Sciatic nerve (tissue), 2 donors: ENCODE results near the gene GH1. TPM values are rescaled to one million over a fixed set of nuclear protein-coding genes. Genes with fewer than 3 reads are reported as not detected.
"Not testable (repeated sequence)": the region's sequence is repeated elsewhere in the genome, so short reads cannot be mapped to it uniquely, and the experiment has no call there.

ENCODE experiments used
- ATAC-seq: fragments of 200-7000 bp; cut with Tn5 transposase; one replicate; pipeline ENCODE4 v1.9.1; 2020; ENCODE audit warnings: mild to moderate bottlenecking, moderate library complexity
- DNase-seq: peaks from one replicate; pipeline ENCODE4 v3.0.0-alpha.2; 2020; ENCODE audit warnings: low spot score
- intact Hi-C: fragments of 100-400 bp; cut with DNase I; formaldehyde crosslinking; loops from one replicate; pipeline ENCODE4 v1.14.2; 2022
- total RNA-seq: library from RNA; stranded (reverse); fragmentation: NEBNext Ultra II Directional; extraction: Animal tissue kit (Norgen Biotek cat#: 25700); gene quantifications from one replicate; pipeline ENCODE4 v1.2.1, GENCODE V29; 2021
- donor health status: DM: no; HTN: no; CAD: no.
- donor health status: DM: no; HTN: no; CAD: no.

GH1 gene
- total RNA-seq, 1 donor from 2014 or later: not detected

DNA sequence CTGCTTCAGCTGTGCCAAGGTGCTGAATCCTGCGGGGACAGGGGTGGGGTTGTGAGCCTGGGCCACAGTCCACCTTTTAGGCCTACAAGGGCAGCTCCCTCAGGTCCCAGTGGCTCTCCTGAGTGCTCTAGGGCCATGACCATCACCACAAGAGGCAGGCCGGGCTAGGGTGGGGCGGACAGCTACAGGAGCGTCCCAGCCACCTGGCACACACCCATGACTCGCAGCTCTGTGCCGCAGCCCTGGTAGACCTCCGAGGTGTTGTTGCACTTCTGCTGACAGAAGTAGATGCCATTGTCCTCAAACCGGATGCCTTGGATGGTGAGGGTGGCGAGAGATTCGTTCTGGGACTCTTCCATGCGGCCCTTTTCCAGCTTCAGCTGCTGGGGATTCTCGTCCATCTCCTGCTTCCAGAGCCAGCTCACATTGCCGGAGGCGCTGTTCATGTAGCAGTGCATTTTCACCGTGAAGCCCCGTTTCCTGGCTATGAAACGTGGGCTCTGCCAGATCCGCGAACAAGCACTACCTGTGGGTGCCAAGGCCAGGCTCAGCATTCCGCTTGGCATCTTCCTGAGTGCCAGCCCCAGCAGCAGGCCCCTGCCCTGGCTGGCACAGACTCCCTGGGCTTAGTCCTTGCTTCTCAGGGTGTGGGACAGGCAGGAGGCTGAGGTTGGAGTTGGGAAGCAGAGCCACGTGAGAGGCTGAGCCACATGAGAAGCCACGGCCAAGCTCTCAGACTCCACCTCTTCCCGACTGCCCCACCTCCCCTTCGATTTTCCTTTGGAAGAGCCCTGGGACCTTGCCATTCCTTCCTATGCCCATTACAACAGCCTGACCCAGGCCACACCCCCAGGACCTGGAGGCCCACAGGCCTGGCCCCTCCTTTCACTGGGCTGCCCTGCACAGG, 11.5 kb upstream of the GH1 start:
- intact Hi-C loops: no loop called here
- ATAC-seq (peak; percentile 61), DNase-seq (no peak)

DNA sequence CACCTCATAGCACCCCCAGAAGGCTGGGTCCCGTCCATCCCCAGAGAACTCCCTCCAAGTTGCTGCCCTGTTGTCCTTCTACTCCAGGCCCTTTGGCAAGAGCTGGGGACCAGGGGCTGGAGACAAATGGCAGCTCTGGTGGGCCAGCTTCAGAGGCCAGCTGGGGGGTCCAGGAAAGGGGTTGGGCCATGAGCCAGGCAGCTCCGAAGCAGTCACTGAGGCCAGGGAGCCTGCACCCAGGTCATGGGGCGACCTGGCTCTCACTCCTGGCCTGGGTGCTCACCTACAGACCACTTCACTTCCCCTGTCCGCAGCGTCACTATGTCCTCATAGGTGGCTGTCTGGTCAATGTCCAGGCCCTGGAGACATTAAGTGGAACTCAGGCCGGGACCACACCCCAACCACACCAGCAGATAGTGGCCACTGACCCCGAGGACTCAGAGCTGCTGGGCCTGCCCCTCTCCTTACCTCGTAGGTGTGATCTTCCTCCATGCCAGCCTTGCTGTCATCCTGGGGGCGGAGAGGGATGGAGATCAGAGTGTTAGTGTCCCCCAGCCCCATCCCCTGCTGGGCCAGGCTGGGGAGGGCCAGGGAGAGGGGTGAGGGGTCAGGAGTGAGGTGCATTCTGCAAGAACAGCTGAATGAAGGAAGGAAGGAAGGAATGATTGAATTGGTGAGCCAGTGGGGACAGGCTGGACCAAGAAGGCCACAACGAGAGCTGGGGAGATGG, 10.5 kb upstream of the GH1 start:
- ATAC-seq (no peak), DNase-seq (no peak)
- intact Hi-C loops: no loop called here

DNA sequence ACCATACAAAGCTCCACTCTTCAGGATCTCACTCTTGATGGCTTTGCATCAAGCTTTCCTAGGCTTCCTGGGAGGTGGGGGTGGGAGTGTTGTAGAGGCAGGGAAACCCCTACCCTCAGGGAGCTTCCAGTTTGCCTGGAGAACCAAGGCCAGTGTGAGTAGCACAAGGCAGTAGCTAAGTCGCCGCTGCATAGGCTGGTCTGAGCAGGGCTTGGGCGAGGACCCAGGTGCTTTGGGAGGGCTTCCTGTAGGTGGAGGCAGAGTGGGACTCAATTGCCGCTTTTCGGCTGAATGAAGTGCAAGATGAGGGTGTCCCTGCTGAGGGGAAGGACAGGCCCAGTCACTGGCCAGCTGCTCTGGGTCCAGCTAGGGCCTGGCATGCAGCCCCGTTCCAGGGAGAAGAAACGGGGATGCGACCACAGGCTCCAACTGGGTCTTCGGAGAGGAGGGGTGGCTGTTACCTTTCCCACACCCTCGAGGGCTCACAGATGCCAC, 9.6 kb upstream of the GH1 start:
- DNase-seq (no peak), ATAC-seq (no peak)
- intact Hi-C loops: no loop called here

DNA sequence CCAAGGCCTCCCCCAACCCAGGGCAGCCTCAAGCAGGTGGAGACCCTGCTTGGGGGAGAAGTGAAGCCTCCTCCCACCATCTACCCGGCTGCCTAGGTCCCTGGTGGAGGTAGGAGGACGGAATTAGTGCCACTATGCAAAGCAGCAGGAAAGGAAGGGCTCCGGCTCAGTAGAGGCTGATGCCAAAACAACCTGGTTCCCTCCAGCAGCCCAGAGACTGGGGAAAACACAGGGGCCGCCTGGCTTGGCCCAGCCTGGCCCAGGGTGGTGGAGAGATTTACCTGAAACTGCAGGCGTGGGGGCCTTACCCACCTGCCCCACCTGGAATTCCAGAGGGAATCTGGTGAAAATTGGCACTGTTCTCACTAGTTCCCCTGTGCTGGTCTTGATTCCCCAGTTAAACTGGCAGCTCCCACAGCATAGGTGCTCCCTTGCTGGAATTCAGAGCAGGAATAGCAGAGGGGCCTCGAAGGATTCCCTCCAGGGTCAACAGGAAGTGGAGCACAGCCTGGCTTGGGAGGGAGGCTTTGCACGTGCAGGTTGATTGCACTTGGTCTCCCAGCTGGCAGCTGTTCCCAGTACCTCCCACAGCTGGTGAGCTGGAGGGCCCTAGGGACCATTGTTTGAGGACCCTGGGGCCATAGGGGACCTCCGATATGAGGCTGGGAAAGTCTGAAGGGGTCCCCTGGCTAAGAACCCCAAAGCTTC, 9.0 kb upstream of the GH1 start:
- DNase-seq (no peak), ATAC-seq (no peak)
- intact Hi-C loops: no loop called here

DNA sequence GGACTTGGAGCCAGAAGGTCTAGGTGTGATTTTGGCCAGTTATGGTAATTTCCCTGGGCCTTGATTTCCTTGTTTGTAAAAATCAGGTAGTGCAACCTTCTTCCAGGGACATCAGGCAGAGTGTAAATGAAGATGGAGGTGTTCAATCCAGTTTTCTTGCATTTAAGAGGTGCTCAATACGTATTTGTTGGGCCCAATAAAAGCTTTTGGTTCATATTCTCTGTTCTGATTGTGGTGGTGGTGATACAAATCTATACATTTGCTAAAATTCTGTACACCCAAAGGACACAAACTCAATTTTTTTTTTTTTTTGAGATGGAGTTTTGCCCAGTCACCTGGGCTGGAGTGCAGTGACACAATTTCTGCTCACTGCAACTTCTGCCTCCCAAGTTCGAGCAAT, 7.5 kb upstream of the GH1 start:
- no peak for ATAC-seq
- intact Hi-C loops: no loop called here
- DNase-seq: no peak

DNA sequence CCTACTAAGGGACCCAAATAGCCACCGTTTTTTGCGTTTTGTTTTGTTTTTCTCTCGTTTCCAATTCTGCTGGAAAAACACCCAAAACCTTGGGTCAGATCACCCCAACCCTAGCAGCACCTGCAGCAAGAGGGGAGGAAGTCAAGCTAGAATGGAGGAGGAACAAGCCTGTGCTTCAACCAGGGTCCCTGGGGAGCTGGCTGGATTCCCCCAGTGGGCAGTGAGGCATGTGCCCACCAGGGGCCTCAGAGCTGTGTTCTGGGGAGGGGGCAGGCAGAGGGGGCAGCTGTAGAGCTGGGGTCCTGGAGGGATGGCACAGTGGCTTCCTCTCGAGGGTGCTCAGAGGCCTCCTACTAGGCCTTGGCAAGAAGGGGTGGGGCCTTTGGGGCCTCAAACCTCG, 7.0 kb upstream of the GH1 start:
- DNase-seq (no peak), ATAC-seq (no peak)
- intact Hi-C loops: no loop called here

DNA sequence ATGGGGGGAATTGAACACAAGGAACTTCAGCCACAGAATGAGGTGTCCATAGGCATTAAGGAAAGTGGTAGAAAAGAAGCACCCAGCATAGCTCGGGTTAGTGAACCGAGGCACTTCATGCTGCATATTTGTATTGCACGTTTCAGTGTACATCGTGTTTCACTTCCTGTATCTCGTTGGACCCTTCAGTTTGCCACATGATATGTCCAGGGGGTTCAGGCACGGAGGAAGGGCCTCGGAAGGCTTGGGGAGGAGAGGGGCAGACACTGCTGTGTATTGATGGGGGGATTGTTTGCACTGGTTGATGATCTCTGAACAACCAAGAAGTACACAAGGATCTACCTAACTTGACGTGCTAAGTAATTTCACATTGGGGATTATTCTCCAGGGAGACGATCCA, 3.8 kb upstream of the GH1 start:
- ATAC-seq, DNase-seq, intact Hi-C loops: not testable (repeated sequence)

DNA sequence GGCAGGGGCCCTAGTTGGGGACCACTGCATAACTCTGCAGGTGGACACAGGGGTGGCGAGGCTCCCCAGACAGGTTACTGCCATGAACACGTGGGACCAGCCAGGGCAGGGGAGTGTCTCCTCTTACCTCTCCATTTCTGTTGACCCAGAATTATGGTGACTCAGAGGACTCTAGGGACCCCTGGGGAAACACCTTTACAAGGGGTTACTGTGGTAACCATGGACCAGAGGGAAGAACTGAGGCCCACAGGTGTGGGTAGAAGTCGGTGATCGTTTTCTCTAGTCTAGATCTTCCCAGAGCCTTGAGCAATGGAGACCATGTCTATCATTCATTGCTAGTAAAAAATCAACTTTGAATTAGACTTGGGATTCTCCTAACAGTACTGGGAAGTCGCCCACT, 2.1 kb upstream of the GH1 start:
- intact Hi-C loops, DNase-seq, ATAC-seq: not testable (repeated sequence)

DNA sequence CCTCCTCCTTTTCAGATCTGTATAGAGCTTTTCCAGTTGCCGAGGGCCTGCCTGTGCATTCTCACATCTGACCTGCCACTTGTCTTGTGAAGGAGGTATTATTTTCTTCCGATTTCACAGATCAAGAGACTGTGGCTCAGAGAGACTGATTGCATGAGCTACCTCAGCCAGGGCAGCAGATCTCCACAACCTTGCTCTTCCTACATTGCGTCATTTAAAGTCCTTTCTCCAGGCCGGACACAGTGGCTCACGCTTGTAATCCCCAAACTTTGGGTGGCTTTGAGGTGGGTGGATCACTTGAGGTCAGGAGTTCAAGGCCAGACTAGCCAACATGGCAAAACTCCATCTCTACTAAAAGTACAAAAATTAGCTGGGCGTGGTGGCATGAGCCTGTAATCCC, 1.4 kb upstream of the GH1 start:
- intact Hi-C loops, ATAC-seq, DNase-seq: not testable (repeated sequence)

DNA sequence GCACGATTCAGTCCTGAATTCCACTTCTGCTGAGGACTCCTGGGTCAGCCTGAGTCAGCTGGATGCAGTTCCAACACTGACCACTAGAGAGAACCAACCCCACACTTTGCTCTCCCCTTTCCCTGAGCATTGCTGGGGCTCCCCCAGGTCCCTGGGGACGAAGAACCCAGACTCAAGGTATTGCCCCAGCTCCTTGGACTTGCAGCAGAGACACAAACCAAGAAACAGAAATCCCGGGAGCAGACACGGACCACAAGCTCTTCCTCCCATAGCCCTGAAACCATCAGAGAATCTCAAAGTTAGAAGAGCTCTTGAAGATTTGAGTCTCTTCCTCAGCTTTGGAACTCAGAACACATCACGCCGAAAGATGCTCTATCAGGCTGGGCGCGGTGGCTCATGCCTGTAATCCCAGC, 678 bp upstream of the GH1 start:
- DNase-seq (no peak), ATAC-seq (peak; percentile 77)

DNA sequence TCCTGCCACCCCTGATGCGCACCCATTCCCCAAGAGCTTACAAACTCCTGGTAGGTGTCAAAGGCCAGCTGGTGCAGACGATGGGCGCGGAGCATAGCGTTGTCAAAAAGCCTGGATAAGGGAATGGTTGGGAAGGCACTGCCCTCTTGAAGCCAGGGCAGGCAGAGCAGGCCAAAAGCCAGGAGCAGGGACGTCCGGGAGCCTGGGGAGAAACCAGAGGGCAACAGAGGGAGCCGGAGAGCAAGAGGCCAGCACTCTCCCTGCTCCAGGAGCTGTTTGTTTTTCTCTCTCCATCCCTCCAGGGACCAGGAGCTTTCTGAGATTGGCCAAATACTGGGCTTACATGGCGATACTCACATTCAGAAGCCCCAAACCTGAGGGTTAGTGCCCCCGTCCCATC, 334 bp downstream of the GH1 start:
- DNase-seq (no peak), ATAC-seq (no peak)
- intact Hi-C loops: no loop called here

More for the DNA sequence above, 678 bp upstream of the GH1 start:
- intact Hi-C loops: no loop called here

DNA sequence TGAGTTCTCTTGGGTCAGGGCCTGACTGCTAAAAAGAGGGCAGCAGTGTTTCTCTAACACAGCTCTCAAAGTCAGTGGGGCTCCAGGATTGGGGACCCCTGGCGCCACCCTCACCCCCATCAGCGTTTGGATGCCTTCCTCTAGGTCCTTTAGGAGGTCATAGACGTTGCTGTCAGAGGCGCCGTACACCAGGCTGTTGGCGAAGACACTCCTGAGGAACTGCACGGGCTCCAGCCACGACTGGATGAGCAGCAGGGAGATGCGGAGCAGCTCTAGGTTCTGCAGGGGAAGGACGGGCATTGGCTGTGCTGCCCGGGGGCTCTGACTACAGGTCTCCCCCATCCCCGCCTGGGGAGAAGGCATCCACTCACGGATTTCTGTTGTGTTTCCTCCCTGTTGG, 993 bp downstream of the GH1 start:
- DNase-seq (no peak), ATAC-seq (no peak)
- intact Hi-C loops: no loop called here

DNA sequence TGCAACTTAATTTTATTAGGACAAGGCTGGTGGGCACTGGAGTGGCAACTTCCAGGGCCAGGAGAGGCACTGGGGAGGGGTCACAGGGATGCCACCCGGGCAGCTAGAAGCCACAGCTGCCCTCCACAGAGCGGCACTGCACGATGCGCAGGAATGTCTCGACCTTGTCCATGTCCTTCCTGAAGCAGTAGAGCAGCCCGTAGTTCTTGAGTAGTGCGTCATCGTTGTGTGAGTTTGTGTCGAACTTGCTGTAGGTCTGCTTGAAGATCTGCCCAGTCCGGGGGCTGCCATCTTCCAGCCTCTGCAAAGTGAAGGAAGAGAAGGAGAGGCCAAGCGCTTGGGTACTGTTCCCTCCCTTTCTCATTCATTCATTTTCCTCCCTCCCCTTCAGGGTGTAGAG, 1.4 kb downstream of the GH1 start:
- intact Hi-C loops, DNase-seq, ATAC-seq: not testable (repeated sequence)

DNA sequence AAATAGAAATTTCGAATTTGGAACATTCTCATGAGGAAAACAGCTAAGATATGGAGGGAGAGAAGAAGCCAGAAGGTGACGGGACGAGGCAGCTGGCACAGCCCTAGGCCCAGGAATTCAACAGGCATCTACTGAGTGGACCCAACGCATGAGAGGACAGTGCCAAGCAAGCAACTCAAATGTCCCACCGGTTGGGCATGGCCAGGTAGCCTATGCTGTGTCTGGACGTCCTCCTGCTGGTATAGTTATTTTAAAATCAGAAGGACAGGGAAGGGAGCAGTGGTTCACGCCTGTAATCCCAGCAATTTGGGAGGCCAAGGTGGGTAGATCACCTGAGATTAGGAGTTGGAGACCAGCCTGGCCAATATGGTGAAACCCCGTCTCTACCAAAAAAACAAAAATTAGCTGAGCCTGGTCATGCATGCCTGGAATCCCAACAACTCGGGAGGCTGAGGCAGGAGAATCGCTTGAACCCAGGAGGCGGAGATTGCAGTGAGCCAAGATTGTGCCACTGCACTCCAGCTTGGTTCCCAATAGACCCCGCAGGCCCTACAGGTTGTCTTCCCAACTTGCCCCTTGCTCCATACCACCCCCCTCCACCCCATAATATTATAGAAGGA, 2.0 kb downstream of the GH1 start:
- DNase-seq: peak; percentile 13
- no peak for ATAC-seq
- intact Hi-C loops: no loop called here

DNA sequence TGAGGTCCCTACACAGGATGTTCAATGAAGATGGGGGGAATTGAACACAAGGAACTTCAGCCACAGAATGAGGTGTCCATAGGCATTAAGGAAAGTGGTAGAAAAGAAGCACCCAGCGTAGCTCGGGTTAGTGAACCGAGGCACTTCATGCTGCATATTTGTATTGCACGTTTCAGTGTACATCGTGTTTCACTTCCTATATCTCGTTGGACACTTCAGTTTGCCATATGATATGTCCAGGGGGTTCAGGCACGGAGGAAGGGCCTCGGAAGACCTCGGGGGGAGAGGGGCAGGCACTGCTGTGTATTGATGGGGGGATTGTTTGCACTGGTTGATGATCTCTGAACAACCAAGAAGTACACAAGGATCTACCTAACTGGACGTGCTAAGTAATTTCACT, 2.9 kb downstream of the GH1 start:
- intact Hi-C loops, ATAC-seq, DNase-seq: not testable (repeated sequence)

DNA sequence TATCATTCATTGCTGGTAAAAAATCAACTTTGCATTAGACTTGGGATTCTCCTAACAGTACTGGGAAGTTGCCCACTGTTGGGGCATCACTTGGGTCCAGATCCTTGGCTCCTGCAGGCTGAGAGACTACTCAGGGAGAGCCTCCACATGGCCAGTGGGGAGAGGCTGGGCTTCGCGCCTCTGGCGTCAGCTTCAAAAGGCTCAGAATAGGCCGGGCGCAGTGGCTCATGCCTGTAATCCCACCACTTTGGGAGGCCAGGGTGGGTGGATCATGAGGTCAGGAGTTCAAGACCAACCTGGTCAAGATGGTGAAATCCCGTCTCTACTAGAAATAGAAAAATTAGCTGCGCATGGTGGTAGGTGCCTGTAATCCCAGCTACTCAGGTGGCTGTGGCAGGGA, 4.2 kb downstream of the GH1 start:
- intact Hi-C loops: no loop called here
- ATAC-seq (no peak), DNase-seq (peak; percentile 41)

DNA sequence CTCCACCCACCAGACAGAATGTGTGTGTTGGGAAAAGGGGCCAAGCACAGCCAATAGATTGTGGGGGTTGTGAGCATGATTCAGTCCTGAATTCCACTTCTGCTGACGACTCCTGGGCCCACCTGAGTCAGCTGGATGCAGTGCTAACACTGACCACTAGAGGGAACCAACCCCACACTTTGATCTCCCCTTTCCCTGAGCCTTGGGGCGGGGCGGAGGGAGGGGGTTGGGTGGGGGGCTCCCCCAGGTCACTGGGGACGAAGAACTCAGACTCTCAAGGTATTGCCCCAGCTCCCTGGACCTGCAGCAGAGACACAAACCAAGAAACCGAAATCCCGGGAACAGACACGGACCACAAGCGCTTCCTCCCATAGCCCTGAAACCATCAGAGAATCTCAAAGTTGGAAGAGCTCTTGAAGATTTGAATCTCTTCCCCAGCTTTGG, 7.0 kb downstream of the GH1 start:
- ATAC-seq: peak; percentile 57
- DNase-seq: peak; percentile 69
- intact Hi-C loops: no loop called here

DNA sequence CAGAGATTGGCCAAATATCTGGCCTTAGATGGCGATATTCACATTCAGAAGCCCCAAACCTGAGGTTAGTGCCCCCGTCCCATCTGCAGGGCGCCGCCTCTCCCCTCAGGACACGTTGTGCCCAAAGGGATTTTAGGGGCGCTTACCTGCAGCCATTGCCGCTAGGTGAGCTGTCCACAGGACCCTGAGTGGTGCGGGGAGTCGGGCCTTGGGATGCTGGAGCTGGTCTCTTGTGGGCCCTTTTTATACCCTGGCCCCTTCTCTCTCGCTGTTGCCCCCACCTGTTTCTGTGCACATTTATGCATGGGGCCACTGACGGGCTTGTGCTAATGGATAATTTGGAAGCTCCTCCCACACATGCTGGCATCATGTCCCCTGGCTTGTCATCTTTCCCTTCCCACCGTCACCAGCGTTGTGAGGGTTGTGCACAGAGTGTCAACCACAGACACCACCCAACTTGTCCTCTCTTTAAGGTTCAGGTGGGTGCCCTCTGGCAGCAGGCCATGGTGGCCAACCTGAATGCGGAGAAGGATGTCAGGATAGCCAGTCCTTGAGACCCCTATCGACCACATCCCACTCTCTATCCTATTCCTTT, 7.5 kb downstream of the GH1 start, which contains the start of gene CSHL1:
CSHL1 (minus strand) TSS at position 218 of the 595 bp plus-strand sequence; CDS start at position 156, 62 bp downstream.
- intact Hi-C loops: no loop called here

More for the DNA sequence above, 7.5 kb downstream of the GH1 start, which contains the start of gene CSHL1:
- no peak for ATAC-seq
- peak; percentile 56 for DNase-seq
